ENCODE results near the gene SECISBP2L. TPM values are rescaled to one million over a fixed set of nuclear protein-coding genes. Genes with fewer than 3 reads are reported as not detected.
A peak's percentile ranks its signal among the peaks of the same experiment; 100 is the strongest.

SECISBP2L gene
- total and polyA plus RNA-seq, 2 experiments from 2014 or later, result 18.6 to 28.3 TPM

DNA sequence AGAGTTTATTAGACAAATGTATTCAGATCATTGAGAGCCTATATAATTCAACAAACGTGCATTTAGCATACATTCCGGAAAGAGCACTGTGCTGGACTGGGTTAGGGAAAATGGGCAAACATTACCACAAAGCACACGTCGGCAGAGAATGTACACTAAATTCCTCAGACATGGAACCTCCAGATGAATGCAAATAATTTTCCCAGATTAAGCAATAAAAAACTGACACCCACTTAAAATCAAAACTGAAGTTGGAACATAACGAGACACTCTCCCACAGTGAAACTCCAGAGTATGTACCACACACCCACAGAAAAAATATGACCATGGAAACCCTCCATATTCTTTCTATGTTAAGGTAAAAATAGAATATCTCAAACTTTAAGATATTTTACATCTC lies 4.8 kb downstream of the SECISBP2L start:
- Histone ChIP-seq H3K4me2 (no peak overlapping the region), H3F3A (replicated peaks; ENCODE audit: low read depth) (no peaks in the 10 kb centered on the region), H3K27ac (ENCODE audit: low read depth) (no peak overlapping the region), H2AFZ (no peak overlapping the region), H3K36me3 (ENCODE audit: insufficient read depth) (no peaks in the 10 kb centered on the region), H3K4me3 (no peak overlapping the region), H3K9me2 (ENCODE audit: insufficient read depth) (no peaks in the 10 kb centered on the region), H3K4me1 (ENCODE audit: insufficient read depth) (peaks cover 9% of the 10 kb centered on the region; the same call in 1 of the 2 replicates), H3K79me2 (replicated peaks; ENCODE audit: insufficient read depth) (peaks cover 85% of the 10 kb centered on the region), H3K27me3 (ENCODE audit: insufficient read depth) (no peaks in the 10 kb centered on the region), H4K20me1 (replicated peaks; ENCODE audit: insufficient read depth) (peaks cover 10% of the 10 kb centered on the region; the same call in 1 of the 2 replicates)
- no peak overlapping the region for H3K4me3 Mint-ChIP-seq
- H3K27me3 Mint-ChIP-seq (ENCODE audit: insufficient read depth, low read depth, poor library complexity), result peaks cover 3% of the 10 kb centered on the region
- peaks cover 5% of the 10 kb centered on the region; the same call in 2 of the 3 replicates for H3K4me1 Mint-ChIP-seq
- H3K9me3 Mint-ChIP-seq, result no peaks in the 10 kb centered on the region
- ATAC-seq (no peak), DNase-seq (ENCODE audit: low spot score) (no peak)
- H3K27ac Mint-ChIP-seq, result peak overlapping the region; percentile 27; the same call in 1 of the 2 replicates
- no peaks in the 10 kb centered on the region for H3K36me3 Mint-ChIP-seq (ENCODE audit: low read depth)
- TF ChIP-seq EZH2 (IDR thresholded peaks at IDR 0.05; ENCODE audit: low read depth, unreplicated experiment) (no peak), EZH2phosphoT487 (IDR thresholded peaks at IDR 0.05; ENCODE audit: unreplicated experiment) (no peak), POLR2AphosphoS5 (IDR thresholded peaks at IDR 0.05; ENCODE audit: low read depth) (no peak), ZNF114 (CRISPR knock-in tag; IDR thresholded peaks at IDR 0.05) (no peak), CREB1 (CRISPR knock-in tag; IDR thresholded peaks at IDR 0.05; ENCODE audit: low read depth) (no peak), JUNB (IDR thresholded peaks at IDR 0.05; ENCODE audit: unreplicated experiment) (no peak), NANOG (IDR thresholded peaks at IDR 0.05; ENCODE audit: borderline replicate concordance) (no peak), ZNF331 (CRISPR knock-in tag; IDR thresholded peaks at IDR 0.05; ENCODE audit: low read depth) (no peak)
- TF ChIP-seq, protein P1, sequence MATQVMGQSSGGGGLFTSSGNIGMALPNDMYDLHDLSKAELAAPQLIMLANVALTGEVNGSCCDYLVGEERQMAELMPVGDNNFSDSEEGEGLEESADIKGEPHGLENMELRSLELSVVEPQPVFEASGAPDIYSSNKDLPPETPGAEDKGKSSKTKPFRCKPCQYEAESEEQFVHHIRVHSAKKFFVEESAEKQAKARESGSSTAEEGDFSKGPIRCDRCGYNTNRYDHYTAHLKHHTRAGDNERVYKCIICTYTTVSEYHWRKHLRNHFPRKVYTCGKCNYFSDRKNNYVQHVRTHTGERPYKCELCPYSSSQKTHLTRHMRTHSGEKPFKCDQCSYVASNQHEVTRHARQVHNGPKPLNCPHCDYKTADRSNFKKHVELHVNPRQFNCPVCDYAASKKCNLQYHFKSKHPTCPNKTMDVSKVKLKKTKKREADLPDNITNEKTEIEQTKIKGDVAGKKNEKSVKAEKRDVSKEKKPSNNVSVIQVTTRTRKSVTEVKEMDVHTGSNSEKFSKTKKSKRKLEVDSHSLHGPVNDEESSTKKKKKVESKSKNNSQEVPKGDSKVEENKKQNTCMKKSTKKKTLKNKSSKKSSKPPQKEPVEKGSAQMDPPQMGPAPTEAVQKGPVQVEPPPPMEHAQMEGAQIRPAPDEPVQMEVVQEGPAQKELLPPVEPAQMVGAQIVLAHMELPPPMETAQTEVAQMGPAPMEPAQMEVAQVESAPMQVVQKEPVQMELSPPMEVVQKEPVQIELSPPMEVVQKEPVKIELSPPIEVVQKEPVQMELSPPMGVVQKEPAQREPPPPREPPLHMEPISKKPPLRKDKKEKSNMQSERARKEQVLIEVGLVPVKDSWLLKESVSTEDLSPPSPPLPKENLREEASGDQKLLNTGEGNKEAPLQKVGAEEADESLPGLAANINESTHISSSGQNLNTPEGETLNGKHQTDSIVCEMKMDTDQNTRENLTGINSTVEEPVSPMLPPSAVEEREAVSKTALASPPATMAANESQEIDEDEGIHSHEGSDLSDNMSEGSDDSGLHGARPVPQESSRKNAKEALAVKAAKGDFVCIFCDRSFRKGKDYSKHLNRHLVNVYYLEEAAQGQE (IDR thresholded peaks at IDR 0.05; ENCODE audit: unreplicated experiment), result no peak
- TF ChIP-seq, protein P2, sequence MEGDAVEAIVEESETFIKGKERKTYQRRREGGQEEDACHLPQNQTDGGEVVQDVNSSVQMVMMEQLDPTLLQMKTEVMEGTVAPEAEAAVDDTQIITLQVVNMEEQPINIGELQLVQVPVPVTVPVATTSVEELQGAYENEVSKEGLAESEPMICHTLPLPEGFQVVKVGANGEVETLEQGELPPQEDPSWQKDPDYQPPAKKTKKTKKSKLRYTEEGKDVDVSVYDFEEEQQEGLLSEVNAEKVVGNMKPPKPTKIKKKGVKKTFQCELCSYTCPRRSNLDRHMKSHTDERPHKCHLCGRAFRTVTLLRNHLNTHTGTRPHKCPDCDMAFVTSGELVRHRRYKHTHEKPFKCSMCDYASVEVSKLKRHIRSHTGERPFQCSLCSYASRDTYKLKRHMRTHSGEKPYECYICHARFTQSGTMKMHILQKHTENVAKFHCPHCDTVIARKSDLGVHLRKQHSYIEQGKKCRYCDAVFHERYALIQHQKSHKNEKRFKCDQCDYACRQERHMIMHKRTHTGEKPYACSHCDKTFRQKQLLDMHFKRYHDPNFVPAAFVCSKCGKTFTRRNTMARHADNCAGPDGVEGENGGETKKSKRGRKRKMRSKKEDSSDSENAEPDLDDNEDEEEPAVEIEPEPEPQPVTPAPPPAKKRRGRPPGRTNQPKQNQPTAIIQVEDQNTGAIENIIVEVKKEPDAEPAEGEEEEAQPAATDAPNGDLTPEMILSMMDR (conservative IDR thresholded peaks at IDR 0.05; ENCODE audit: low read depth in 2 of 2), result no peak
- TF ChIP-seq, protein P3, sequence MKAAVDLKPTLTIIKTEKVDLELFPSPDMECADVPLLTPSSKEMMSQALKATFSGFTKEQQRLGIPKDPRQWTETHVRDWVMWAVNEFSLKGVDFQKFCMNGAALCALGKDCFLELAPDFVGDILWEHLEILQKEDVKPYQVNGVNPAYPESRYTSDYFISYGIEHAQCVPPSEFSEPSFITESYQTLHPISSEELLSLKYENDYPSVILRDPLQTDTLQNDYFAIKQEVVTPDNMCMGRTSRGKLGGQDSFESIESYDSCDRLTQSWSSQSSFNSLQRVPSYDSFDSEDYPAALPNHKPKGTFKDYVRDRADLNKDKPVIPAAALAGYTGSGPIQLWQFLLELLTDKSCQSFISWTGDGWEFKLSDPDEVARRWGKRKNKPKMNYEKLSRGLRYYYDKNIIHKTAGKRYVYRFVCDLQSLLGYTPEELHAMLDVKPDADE (IDR thresholded peaks at IDR 0.05), result no peak
- TF ChIP-seq, protein P4, sequence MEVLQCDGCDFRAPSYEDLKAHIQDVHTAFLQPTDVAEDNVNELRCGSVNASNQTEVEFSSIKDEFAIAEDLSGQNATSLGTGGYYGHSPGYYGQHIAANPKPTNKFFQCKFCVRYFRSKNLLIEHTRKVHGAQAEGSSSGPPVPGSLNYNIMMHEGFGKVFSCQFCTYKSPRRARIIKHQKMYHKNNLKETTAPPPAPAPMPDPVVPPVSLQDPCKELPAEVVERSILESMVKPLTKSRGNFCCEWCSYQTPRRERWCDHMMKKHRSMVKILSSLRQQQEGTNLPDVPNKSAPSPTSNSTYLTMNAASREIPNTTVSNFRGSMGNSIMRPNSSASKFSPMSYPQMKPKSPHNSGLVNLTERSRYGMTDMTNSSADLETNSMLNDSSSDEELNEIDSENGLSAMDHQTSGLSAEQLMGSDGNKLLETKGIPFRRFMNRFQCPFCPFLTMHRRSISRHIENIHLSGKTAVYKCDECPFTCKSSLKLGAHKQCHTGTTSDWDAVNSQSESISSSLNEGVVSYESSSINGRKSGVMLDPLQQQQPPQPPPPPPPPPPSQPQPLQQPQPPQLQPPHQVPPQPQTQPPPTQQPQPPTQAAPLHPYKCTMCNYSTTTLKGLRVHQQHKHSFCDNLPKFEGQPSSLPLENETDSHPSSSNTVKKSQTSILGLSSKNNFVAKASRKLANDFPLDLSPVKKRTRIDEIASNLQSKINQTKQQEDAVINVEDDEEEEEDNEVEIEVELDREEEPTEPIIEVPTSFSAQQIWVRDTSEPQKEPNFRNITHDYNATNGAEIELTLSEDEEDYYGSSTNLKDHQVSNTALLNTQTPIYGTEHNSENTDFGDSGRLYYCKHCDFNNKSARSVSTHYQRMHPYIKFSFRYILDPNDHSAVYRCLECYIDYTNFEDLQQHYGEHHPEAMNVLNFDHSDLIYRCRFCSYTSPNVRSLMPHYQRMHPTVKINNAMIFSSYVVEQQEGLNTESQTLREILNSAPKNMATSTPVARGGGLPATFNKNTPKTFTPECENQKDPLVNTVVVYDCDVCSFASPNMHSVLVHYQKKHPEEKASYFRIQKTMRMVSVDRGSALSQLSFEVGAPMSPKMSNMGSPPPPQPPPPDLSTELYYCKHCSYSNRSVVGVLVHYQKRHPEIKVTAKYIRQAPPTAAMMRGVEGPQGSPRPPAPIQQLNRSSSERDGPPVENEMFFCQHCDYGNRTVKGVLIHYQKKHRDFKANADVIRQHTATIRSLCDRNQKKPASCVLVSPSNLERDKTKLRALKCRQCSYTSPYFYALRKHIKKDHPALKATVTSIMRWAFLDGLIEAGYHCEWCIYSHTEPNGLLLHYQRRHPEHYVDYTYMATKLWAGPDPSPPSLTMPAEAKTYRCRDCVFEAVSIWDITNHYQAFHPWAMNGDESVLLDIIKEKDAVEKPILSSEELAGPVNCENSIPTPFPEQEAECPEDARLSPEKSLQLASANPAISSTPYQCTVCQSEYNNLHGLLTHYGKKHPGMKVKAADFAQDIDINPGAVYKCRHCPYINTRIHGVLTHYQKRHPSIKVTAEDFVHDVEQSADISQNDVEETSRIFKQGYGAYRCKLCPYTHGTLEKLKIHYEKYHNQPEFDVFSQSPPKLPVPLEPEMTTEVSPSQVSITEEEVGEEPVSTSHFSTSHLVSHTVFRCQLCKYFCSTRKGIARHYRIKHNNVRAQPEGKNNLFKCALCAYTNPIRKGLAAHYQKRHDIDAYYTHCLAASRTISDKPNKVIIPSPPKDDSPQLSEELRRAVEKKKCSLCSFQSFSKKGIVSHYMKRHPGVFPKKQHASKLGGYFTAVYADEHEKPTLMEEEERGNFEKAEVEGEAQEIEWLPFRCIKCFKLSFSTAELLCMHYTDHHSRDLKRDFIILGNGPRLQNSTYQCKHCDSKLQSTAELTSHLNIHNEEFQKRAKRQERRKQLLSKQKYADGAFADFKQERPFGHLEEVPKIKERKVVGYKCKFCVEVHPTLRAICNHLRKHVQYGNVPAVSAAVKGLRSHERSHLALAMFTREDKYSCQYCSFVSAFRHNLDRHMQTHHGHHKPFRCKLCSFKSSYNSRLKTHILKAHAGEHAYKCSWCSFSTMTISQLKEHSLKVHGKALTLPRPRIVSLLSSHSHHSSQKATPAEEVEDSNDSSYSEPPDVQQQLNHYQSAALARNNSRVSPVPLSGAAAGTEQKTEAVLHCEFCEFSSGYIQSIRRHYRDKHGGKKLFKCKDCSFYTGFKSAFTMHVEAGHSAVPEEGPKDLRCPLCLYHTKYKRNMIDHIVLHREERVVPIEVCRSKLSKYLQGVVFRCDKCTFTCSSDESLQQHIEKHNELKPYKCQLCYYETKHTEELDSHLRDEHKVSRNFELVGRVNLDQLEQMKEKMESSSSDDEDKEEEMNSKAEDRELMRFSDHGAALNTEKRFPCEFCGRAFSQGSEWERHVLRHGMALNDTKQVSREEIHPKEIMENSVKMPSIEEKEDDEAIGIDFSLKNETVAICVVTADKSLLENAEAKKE (CRISPR knock-in tag; IDR thresholded peaks at IDR 0.05), result no peak
